NK-92 (cell line): ENCODE data around the gene CAPN2.
A peak's percentile ranks its signal among the peaks of the same experiment; 100 is the strongest.
"Not testable (repeated sequence)": the region's sequence is repeated elsewhere in the genome, so short reads cannot be mapped to it uniquely, and the experiment has no call there.

Source experiments
- DNase-seq: peaks from one replicate; lab custom pipeline; 2025; ENCODE audit not compliant: unreplicated experiment; lab: John Stamatoyannopoulos, UW

The CAPN2 gene

DNA sequence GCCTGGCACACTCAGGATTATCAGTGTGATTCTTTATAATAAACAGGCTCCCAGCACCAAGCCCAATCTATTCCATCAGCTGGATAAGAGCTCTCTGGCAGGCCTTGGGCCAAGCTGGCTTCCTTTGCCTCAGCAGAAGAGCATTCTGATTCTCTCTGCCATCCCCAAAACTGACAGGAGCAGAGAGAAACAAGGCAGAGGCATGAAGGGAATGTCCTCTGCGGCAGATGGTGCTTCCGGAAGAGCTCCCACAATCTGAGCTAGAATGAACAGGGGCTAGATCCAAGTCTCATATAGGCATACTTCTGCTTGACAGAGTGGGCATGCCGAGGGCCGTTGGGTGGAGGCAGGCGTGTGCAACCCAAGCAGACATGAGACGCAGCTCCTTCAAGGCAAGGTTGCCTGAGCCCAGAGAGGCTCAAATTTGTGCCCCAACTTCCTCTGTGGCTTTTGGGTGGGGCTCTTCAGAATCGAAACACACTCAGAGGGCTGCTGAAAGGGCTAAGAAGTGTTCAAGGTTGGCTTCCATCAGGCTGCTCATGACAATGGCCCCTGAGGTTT, 4.0 kb downstream of the CAPN2 start:
- DNase-seq: no peak

DNA sequence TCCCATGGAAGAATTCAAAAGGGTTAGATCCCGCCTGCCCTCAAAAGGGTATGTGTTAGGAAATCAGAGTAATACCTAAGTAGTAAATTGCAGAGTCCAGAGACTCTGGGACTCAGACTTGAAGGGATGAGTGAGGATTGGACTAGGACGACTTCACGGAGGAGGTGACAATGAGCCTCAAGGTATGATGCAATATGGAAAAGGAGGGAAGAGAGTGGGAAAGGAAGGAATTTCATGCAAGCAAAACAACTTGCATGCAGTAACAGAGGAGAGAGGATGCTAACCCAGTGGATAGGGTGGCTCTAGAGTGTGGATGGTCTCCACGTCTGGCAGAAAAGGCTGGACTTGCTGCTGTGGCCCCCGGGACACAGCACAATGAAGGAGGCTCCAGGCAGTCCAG, 4.8 kb downstream of the CAPN2 start:
- no peak for DNase-seq

DNA sequence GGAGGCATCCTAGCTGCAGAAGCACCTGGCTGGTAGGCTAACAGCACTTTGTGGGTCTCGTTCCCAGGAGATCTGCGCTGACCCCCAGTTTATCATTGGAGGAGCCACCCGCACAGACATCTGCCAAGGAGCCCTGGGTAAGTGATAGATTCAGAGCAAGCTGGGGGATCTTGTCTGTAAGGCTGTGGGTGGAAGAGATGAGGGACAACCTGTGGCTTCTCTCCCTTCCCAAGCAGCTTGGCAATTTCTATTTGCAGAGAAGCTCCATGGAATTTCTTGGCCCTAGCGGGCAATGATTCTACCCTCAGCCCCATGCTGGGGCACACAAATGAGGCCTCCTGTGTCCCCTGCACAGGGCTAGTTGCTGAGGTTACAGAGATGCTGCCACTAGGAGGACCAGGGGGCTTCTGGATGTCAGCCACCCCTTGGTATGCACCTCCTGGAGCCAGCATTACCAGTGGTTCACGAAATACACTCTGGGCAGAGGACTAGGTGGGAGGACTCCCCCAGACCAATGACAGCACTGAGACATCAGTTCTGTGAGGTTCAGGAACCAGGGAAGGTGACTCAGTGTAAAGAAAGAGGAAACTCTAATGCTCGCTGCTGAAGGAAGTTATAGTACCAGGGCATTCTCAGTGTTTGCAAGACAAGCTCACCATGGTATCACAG, 5.5 kb downstream of the CAPN2 start:
- no peak for DNase-seq

DNA sequence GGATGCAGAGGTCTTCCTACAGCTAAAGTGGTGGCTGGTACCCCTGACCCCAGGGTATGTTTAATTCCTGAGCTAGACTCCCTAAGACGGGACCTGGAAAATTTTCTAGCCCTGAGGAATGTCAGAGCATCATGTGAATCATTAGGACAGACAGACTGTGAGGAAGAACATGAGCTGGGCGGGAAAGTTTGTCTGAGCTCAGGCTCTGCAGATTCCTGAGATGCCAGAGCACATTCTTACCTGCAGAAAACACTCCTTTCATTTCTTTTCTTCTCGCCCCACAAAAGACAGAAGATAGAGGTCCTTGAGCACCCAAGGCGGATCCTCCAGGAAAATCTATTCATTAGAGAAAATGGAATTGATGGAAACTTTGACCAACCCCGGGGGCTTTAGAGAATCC, 6.5 kb downstream of the CAPN2 start:
- no peak for DNase-seq

DNA sequence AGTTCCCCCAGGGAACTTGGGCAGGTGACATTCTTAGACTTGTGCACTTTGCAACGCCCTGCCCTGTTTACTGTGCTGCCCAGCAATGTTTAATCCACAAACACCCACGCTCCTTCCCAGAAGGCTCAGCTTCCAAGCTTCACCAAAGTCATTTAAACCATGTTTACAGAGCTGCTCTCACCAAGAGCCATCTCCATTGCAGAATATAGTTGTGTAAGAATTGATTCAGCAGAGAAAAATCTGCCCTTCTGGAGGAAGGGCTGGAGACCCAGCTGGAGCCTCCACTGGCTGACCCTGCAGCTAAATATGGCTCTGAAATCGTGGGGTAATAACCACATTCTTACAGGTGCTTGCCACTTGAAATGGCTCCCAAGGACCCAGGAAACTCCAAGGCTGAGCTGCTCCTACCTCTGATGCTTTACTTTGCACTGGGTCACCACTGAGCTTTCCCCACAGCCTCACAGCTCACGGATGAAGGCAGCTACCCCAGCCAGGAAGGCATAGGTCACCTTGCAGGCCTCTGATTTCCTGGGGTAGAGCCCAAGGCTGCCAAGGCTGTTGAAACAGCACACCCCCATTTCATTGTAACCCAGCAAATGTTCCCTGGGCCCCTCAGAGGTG, 8.7 kb downstream of the CAPN2 start:
- DNase-seq: no peak

- no peak for DNase-seq
Observed at GRCh38 chr1:223721658-223722607, 9.6 kb downstream of the CAPN2 start.

GRCh38 chr1:223723351-223723904, 11.1 kb downstream of the CAPN2 start:
- DNase-seq: no peak

DNA sequence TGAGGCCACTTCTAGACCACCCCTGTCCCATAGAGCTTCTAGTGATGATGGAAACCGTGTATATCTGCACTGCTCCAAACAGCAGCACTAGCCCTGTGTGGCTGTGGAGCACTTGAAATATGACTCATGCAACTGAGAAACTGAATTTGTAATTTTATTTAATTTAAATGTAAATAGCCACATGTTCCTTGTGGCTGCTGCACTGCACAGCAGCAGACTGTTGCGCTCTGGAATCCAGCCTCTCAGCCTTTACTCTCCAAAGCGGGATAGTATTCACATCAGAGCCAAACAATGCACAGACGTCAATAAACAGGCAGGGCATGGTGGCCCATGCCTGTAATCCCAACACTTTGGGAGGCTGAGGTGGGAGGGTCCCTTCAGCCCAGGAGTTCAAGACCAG, 12.0 kb downstream of the CAPN2 start:
- DNase-seq: no peak

- DNase-seq: no peak
Observed at GRCh38 chr1:223725578-223725977, 13.2 kb downstream of the CAPN2 start.

DNA sequence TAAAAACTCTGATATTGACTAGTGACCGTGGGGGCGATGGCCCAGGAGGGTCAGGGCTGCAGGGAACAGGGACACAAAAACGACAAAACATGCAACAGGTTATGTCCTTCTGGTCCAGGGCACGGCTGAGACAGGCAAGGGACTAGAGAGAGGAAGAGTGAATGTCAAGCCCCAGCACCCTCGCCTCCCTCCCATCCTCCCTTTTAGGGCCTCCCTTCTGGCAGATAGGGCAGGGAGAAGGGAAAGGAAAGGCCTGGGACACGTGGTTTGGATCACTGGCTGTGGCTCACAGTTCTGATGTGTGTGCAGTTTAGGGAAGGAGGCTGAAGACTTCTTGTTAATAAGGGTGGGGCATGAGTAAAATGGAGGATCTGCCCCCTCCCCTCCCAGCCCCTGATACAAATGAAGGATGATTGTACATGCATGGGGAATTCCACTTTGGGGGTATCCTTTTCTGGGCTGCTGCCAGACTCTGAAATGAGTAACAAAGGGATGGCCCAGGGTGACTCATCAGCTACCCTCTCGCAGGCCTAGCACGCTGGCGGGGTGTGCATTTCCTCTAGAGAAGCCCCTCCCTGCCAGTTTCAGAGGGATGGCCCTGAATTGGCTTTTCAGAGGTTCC, 14.2 kb downstream of the CAPN2 start:
- peak; percentile 42 for DNase-seq

DNA sequence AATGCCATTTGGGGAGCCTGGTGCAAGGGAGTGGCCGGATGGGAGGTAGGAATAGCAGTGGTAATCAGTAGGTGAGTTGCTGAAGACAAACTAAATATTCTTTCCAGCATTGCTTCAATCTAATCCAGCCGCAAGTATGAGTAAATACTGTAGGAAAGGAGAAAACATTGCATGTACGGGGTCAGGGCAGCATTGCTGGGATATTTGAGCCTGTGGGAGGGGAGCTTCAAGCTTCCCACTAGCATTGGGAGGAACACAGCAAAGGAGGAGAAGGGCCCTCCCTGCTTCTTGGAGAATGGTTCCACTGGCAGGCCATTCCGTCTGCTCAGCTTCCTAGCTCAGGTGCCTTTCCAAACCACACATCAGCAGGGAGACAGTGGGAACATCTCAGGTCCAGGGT, 15.2 kb downstream of the CAPN2 start:
- DNase-seq: no peak

DNA sequence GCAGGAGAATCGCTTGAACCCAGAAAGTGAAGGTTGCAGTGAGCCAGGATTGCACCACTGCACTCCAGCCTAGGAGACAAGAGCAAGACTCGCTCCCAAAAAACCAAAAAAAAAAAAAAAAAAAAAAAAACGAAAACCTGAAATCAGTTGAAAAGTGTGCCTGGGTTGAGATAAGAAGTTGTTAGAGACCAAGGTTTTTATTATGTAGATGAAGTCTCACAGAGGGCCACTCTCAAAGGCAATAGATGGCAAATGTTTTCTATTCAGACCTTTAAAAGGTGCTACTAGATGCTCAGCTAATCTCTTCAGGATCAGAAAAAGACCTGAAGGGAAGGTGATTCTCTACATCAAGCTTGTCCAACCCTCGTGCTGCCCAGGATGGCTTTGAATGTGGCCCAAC, 17.6 kb downstream of the CAPN2 start:
- DNase-seq: no peak

DNA sequence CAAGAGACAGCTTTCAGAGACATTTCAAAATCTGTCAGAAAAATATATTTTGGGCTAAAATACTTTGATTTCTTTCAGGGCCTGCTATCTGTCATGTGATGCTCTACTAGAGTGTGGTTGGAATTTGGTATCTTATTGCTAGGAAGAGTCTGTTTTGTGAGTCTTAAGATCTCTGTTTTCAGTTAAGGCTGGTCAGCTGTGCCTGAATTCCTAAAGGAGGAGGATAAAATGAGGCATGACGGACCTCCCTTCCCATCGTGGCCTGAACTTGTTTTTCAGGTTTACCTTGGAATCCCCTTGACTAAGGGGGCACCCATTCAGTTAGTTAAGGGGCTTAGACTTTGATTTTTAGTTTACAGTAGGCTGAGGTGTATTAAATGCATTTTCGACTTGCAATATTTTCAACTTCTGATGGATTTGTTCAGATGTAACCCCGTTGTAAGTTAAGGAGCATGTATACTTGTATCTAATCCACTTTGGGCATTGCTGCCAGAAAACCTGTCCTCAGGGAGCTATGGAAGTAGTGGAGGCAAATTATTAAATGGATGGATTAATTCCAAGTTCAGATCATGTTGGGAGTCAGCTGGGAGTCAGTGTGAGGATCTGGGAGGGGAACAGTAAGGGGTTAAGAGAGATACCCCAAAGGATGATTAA, 18.3 kb downstream of the CAPN2 start:
- DNase-seq: no peak

GRCh38 chr1:223731133-223731770, 18.9 kb downstream of the CAPN2 start:
- DNase-seq: no peak

GRCh38 chr1:223732993-223733798, 20.9 kb downstream of the CAPN2 start:
- no peak for DNase-seq

DNA sequence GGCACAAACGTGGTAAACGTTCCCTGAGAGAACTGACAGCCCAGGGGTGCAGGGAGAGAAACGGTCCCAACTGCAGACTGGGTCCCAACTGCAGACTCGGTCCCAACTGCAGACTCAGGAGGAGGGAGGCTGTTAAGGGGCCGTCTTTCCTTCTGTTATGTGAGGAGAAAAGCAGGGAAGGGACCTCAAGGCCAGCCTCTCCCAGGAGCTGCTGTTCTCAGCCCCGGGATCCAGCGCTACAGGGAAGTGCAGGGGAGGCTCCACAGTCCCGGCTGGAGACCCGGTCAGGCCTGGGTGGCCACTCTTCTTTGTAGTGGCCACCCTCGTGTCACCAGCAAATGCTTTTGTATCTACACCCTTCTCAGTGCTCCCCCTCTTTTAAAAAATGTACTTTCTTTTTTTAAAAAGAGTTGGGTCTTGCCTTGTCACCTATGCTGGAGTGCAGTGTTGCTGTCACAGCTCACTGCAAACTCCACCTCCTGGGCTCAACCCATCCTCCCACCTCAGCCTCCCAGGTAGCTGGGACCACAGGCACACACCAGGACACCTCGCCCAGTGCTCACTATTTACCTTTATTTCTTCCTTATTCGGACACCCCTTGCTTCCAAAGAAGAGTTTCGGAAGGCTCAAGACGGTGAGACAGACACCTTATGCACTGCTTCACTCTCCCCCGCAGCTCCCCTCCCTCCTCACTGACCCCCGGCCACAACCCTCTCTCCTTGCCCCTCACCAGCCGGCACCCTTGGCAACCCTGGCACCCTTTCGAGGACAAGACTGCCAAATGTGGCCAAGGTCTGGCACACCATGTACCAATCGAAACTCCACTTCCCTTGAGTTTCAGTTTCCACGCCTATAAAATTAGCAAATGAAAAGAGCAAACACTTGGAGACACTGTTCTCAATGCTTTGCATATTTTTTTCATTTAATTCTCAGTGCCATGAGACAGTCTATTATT, 21.8 kb downstream of the CAPN2 start:
- no peak for DNase-seq

DNA sequence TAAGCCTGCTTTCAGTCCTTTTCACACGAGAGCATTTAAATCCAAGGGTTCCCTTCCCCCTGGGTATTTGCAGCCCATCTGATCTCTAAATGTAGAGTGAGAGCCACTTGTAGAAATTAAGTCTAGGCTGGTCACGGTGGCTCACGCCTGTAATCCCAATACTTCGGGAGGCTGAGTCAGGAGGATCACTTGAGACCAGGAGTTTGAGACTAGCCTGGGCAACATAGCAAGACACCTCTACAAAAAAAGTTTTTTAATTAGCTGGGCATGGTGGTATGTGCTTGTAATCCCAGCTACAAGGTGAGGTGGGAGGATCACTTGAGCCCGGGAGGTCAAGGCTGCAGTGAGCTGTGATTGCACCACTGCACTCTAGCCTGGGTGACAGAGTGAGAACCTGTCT, 24.3 kb downstream of the CAPN2 start:
- not testable (repeated sequence) for DNase-seq

GRCh38 chr1:223737342-223737741, 25.0 kb downstream of the CAPN2 start:
- no peak for DNase-seq
